Activated CD8-positive, alpha-beta memory T cell treated with anti-CD3 and anti-CD28 coated beads for 1 hour (primary cell): ENCODE data around the gene OXSR1.
"Not testable (repeated sequence)": the region's sequence is repeated elsewhere in the genome, so short reads cannot be mapped to it uniquely, and the experiment has no call there.

ENCODE experiments used
- DNase-seq, 2 donors: peaks; one replicate each; pipeline ENCODE4 v3.0.0-alpha.2; 2020; ENCODE audit warnings: low read depth in 1 of 2; ENCODE audit errors: extremely low read depth in 1 of 2

Gene OXSR1

GRCh38 chr3:38141173-38141951 is 24.0 kb upstream of the OXSR1 start:
- DNase-seq = no peak

DNA sequence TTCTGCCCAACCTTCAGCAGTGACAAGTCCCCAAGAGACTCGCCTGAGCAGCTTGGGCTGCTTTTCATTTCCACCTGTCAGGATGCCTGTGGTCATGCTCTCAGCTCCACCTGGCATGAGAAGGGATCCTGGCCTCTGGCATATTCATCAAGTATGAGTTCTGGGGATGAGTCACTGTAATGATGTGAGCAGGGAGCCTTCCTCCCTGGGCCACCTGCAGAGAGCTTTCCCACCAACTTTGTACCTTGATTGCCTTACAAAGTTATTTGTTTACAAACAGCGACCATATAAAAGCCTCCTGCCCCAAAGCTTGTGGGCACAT is 23.4 kb upstream of the OXSR1 start:
- no peak for DNase-seq

DNA sequence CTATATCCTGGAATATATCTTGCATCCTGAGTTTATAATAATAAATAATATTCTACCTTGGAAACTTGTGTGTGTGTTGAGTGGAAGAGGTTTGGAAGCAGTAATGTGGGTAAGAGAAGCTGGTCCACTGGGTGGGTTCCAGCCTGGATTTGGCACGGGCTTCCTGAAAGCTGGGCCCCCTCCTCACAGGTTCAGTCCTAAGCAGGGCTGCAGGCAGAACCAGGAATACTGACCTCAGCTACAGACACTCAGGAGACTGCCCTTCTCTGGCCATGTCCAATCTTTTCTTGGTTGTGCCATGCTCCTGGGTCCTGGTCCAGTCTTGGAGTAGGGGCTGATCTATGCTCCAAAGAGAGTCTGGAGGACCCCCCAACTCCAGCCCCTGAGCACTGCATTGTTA is 22.4 kb upstream of the OXSR1 start:
- no peak for DNase-seq

DNA sequence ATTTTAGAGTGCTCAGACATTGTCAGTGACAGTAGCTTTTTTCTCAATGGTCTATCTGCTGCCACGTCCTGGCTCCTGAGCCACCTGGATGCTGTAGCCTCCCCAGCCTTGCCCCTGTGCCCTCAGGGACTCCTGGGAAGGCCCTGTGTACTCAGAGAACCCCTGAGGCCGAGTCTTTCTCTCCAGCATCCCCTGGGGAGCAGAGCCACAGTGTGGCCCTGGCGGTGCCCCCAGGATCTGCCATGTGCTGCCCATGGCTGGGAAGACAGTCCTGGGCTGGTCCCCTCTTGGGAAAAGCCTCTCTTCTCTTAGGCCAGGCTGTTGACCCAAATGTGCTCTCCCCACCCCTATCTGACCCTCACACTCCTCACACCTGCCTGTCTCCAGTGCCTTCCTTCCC is 21.8 kb upstream of the OXSR1 start:
- no peak for DNase-seq

DNA sequence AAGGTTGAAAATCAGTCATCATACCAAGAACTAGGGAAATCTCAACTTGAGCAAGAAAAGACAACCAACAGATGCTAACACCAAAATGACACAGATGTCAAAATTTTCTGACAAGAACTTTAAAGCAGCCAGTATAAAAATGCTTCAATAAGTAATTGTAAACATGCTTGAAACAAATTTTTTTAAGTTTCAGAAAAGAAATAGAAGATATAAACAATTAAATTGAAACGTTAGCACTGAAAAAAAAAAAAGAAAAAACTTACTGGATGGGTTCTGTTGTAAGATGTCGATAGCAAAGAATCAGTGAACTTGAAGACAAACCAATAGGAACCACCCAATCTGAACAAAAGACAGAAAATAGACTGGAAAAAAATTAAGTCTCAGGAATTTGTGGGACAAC is 18.8 kb upstream of the OXSR1 start:
- DNase-seq = no peak

DNA sequence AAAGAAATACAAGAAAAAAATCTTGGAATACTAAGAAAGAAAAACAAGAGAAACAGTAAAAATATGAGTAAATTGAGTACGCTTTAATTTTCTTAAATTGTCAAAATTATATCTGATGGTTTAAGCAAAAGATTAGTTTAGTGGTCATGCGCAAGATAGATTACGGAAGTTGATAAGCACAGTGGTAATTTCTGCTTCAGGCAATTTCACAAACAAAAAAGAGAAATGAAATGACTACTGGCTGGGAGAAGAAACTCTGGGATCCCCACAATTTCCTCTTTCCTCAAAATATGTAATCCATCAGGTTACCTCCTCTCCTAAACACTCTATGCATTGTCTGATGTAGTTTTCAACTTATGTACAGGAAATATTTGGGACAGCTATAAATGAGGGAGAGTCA is 17.9 kb upstream of the OXSR1 start:
- DNase-seq = no peak

DNA sequence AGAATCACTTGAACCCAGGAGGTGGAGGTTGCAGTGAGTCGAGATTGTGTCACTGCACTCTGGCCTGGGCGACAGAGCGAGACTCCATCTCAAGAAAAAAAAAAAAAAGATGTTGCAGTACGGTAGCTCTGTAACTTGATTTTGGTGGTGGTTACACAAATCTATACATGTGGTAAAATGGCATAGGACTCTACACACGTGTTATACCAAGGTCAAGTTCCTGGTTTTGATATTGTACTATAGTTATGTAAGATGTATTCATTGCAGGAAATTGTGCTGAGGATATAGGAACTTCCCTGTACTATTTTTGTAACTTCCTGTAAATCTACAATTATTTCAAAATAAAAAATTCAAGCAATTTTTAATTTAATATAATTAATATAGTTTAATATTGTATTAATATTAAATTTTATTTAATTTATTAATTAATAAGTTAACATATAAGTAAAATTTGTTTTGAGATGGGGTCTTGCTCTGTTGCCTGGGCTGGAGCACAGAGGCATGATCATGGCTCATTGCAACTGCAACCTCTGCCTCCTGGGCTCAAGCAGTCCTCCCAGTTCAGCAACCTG is 16.9 kb upstream of the OXSR1 start:
- no peak for DNase-seq

DNA sequence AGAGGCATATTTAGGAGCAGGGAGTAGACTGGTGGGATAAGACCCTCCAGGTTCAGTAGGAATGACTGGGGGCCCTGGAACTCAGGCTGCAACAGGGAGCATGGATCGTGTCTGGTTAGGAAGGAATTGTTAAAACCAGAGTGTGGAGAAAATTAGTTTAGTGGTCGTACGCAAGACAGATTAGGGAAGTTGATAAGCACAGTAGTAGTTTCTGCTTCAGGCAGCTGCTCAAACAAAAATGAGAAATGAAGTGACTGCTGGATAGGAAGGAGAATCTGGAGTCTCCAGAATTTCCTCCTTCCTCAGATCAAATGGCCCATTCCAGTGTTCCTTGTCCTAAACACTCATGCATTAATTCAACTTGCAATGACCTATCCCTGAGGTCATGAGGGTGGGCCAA is 15.6 kb upstream of the OXSR1 start:
- DNase-seq = no peak

- no peak for DNase-seq
These were observed 14.4 kb upstream of the OXSR1 start for GRCh38 chr3:38150780-38151528.

DNA sequence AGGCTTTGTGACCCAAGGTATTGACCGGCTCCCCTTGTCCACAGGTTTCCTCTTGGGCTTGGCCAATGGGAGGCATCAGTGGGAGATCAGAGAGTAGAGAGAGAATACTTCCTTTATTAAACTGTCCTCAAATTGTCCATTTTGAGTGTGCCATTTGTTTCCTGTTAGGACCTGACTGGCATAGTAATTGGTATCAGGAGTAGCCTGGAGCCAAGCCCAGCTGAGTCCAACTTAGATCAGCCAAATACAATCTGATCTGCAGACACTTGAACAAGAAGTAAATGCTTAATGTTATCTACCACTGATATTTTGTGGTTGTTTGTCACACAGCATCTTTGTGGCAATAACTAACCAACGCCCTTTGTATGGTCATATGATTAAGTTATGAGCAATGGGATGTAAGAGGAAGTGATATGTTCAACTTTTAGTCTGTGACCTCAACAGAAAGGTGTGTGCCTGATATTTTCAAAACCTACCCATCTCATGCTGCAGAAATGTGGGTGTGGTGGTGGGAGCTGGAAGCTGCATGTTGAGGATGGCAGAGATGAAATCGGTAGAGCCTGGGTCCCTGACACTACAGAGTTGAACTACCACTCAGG is 13.6 kb upstream of the OXSR1 start:
- DNase-seq = no peak

DNA sequence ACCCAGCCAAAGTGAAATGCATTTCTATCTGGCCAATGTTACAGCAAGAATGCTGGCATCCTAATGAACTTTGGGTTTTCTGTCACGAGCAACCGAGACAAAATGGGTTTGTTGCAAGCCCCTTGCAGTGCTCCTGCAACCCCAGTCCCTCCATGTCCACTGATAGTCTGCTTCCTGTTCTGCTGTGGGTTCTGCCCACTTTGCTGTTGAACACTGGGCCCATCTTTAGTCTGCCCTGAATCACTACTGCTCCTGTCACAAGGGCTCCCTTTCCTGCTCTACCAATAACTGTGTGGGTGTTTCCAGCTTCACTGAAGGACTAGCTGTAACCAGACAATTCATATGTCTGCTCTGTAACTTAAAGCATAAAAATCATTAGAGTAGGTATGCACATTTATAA is 12.7 kb upstream of the OXSR1 start:
- DNase-seq = no peak

GRCh38 chr3:38153221-38153620 is 12.1 kb upstream of the OXSR1 start:
- DNase-seq = no peak

DNA sequence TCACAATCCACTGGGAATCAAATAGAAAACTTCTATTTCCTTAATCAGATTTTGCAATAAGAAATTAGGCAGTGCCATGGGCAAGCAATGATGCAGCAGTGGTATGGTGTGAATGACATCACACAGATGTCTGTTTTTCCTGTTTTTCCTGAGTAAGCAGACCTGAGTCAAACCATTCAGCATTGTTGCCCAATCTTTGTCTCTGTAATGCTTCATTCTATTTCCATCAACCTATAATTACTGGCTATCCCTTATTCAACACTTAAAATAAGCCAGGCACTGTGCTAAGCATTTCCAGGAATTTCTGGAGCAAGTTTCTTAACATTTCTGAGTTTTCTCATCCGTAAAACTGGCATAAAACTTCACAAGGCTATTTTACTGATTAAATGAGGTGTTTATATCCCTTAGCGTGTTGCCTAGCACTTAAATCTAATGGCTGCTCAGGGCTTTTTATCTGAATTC is 11.3 kb upstream of the OXSR1 start:
- DNase-seq = no peak

DNA sequence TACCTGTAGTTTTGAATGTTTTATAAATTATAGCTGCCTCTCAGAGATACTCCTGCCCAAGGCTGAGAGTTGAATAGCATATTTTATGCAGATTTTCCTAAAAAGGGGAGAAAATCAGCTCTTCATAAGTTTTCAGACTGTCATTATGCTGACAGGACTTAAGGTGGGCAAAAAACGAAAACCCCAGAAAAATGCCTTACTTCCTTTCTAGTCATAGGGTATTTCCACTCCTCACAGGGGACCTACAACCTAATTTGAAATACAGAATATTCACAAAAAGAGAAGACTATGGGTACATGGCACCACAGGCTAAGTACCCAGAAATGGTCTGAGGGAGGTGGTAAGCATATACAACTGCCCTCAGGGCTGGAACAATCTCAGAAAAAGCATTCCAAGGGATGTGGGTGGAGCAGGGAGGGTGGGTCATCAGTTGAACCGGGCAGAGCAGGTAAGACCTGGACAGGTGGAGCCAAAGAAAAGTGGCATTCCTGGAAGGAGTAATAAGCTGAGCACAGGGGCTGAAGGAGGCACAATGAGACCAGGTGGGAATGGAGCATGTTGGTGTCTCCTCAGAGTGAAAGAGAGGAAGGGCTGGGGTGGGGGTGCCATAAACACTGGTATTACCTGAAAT is 10.6 kb upstream of the OXSR1 start:
- DNase-seq = no peak

- DNase-seq = no peak
These were observed 9.5 kb upstream of the OXSR1 start for GRCh38 chr3:38155825-38156224.

DNA sequence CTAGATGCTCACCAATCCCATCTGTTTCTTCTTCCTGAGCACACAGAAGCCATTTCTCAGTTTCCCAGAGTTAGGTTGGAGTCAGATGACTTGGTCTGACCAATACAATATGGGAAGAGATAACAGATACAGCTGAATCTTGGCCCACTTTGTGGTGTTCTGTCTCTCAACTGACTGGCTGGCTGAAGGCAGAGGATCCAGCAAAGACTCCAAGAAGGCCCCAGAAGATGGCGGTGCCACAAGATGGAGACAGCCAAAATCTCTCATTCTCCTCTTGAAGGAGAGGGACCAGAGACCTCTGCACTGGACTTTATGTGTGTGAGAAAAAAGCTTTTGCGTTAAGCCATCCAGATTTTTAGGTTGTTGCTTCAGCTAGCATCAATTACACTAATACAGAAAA is 8.2 kb upstream of the OXSR1 start:
- no peak for DNase-seq

DNA sequence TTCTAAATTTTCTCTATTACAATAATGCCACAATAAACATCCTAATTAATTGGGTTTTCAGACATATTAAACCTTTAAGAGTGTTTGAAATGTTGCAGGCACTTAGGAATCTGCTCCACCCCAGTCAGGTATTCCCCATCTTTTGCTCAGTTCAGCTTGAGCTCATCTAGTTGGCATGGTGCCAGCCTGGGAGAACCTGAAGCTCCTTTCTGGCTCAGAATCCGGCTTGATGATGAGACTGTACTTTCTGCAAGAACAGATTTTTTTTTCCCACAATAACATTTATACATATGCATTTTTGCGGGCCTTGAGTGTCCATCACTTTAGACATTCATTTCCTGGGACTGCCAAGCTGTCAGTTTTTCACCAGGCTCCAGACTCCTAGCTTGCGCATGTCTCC is 7.7 kb upstream of the OXSR1 start:
- no peak for DNase-seq

GRCh38 chr3:38158472-38158871 is 6.9 kb upstream of the OXSR1 start:
- no peak for DNase-seq

- not testable (repeated sequence) for DNase-seq
These were observed 4.6 kb upstream of the OXSR1 start for GRCh38 chr3:38160704-38161103.

DNA sequence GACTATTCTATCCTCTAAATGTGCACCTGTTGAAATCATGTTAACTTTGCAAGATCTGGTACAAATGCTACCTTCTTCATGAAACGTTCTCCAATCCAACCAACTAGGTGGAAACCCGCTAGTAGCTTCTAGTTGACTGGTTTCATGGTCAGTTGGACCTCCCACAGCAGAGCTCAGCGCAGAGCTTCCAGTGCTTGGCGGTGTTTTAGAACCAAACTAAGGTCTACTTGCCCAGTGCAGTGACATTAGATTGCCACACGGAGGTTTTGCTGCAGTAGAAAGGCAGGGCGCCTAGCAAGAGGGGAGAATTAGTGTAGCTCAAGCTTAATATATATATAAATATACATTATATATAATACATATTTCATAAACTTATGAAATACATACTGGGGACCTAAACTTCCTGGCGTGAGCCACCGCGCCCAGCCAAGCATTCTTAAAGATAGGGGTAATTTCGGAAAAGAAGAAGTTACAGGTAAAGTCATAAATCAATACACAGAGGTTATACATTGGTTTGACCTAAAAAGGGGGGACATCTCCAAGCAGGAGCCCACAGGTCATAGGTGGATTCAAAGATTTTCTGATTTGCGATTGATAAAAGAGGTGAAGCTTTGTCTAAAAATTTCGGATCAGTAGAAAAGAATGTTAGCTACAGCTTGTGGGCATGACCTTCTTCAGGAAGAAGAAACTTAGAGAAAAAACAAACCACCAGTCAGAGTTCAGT is 2.1 kb upstream of the OXSR1 start:
- DNase-seq = no peak
